Activated CD4-positive, CD25-positive, alpha-beta regulatory T cell treated with anti-CD3 and anti-CD28 coated beads, Interleukin-2, amount 50 U/mL, for 16 hours (primary cell): ENCODE data around the gene RXFP1.

ENCODE experiments used
- DNase-seq: peaks from one replicate; pipeline ENCODE4 v3.0.0-alpha.2; 2020; ENCODE audit warnings: low read depth, low spot score

The RXFP1 gene

GRCh38 chr4:158671665-158671914, 149.9 kb downstream of the RXFP1 start, which contains the start of gene C4orf46:
TSS of gene C4orf46 (minus strand) at chr4:158671887. CDS start at chr4:158671801, 86 bp downstream.
- DNase-seq = no peak

GRCh38 chr4:158671915-158672806, 150.5 kb downstream of the RXFP1 start, which contains the start of gene ETFDH:
TSS of gene ETFDH (plus strand) at chr4:158672296. CDS start at chr4:158672457, 161 bp downstream.
- peak; percentile 99 for DNase-seq

- DNase-seq = no peak
Measured at GRCh38 chr4:158673633-158674032, 152.0 kb downstream of the RXFP1 start.

- DNase-seq = no peak
Measured at GRCh38 chr4:158676076-158676475, 154.4 kb downstream of the RXFP1 start.

- no peak for DNase-seq
Measured at GRCh38 chr4:158678767-158679166, 157.1 kb downstream of the RXFP1 start.

- no peak for DNase-seq
Measured at GRCh38 chr4:158681629-158682028, 159.9 kb downstream of the RXFP1 start.

- DNase-seq = no peak
Measured at GRCh38 chr4:158682066-158682465, 160.4 kb downstream of the RXFP1 start.

GRCh38 chr4:158688813-158689212, 167.1 kb downstream of the RXFP1 start:
- no peak for DNase-seq
